SJCRH30 (cell line): Measurements from ENCODE around the gene SLC30A9. TPM values are rescaled to one million over a fixed set of nuclear protein-coding genes. Genes with fewer than 3 reads are reported as not detected.

Experiments
- DNase-seq, 2 experiments: peaks; one replicate each; pipeline ENCODE4 v3.0.0-alpha.2; 2015 to 2020
- H3K27ac ChIP-seq: fragments of 250-450 bp; sonication (Bioruptor Pico); 2 replicates; pipeline ENCODE4 v1.5.1; 2020; ENCODE audit warnings: mild to moderate bottlenecking, moderate library complexity
- H3K27me3 ChIP-seq: fragments of 250-450 bp; sonication (Bioruptor Pico); 2 replicates; pipeline ENCODE4 v1.5.1; 2020; ENCODE audit warnings: mild to moderate bottlenecking, moderate library complexity
- H3K36me3 ChIP-seq: fragments of 250-450 bp; sonication (Bioruptor Pico); 2 replicates; pipeline ENCODE4 v1.5.1; 2020; ENCODE audit warnings: mild to moderate bottlenecking, moderate library complexity
- H3K4me1 ChIP-seq: fragments of 250-450 bp; sonication (Bioruptor Pico); 2 replicates; pipeline ENCODE4 v1.5.1; 2020; ENCODE audit warnings: mild to moderate bottlenecking, moderate library complexity
- H3K4me3 ChIP-seq: fragments of 250-450 bp; sonication (Bioruptor Pico); 2 replicates; pipeline ENCODE4 v1.5.1; 2020; ENCODE audit warnings: mild to moderate bottlenecking, moderate library complexity
- H3K9me3 ChIP-seq: fragments of 250-450 bp; sonication (Bioruptor Pico); replicated peaks from 2 replicates; pipeline ENCODE4 v1.5.1; 2020; ENCODE audit warnings: mild to moderate bottlenecking, moderate library complexity
- total RNA-seq: library from RNA; depleted of rRNA; stranded (reverse); fragments of >200 nt; shearing (Covaris generic); gene quantifications from 2 replicates; pipeline ENCODE4 v1.2.3, GENCODE V29; 2014

SLC30A9 gene
- total RNA-seq, 1 experiment from 2014 or later = 53.2 TPM

- H3K27ac ChIP-seq = no peak overlapping the region
- H3K36me3 ChIP-seq = peaks cover 12% of the 10 kb centered on the region
- no peaks in the 10 kb centered on the region for H3K4me1 ChIP-seq
- H3K9me3 ChIP-seq = no peaks in the 10 kb centered on the region
- no peak for DNase-seq
- no peak overlapping the region for H3K4me3 ChIP-seq
- no peaks in the 10 kb centered on the region for H3K27me3 ChIP-seq
Measured at GRCh38 chr4:42067264-42067663, 76.9 kb downstream of the SLC30A9 start.

GRCh38 chr4:42070463-42070862 is 80.1 kb downstream of the SLC30A9 start:
- Histone ChIP-seq H3K4me1 (no peaks in the 10 kb centered on the region), H3K4me3 (no peak overlapping the region), H3K9me3 (no peaks in the 10 kb centered on the region), H3K27me3 (no peaks in the 10 kb centered on the region), H3K27ac (no peak overlapping the region), H3K36me3 (peaks cover 12% of the 10 kb centered on the region)
- DNase-seq = no peak

GRCh38 chr4:42074294-42074693 is 84.0 kb downstream of the SLC30A9 start:
- DNase-seq = no peak
- H3K4me3 ChIP-seq = no peak overlapping the region
- no peak overlapping the region for H3K27ac ChIP-seq
- H3K9me3 ChIP-seq = no peaks in the 10 kb centered on the region
- H3K4me1 ChIP-seq = no peaks in the 10 kb centered on the region
- peaks cover 17% of the 10 kb centered on the region for H3K36me3 ChIP-seq
- no peaks in the 10 kb centered on the region for H3K27me3 ChIP-seq

GRCh38 chr4:42078184-42078801 is 88.0 kb downstream of the SLC30A9 start:
- Histone ChIP-seq H3K9me3 (no peaks in the 10 kb centered on the region), H3K36me3 (peaks cover 13% of the 10 kb centered on the region), H3K27ac (no peak overlapping the region), H3K4me1 (no peaks in the 10 kb centered on the region), H3K4me3 (no peak overlapping the region), H3K27me3 (no peaks in the 10 kb centered on the region)
- no peak for DNase-seq

GRCh38 chr4:42080306-42080705 is 90.0 kb downstream of the SLC30A9 start:
- no peak overlapping the region for H3K4me3 ChIP-seq
- DNase-seq = no peak
- H3K27me3 ChIP-seq = no peaks in the 10 kb centered on the region
- H3K36me3 ChIP-seq = peaks cover 13% of the 10 kb centered on the region
- no peaks in the 10 kb centered on the region for H3K9me3 ChIP-seq
- H3K27ac ChIP-seq = no peak overlapping the region
- H3K4me1 ChIP-seq = no peaks in the 10 kb centered on the region

GRCh38 chr4:42083816-42084215 is 93.5 kb downstream of the SLC30A9 start:
- DNase-seq = no peak
- Histone ChIP-seq H3K9me3 (no peaks in the 10 kb centered on the region), H3K4me3 (no peak overlapping the region), H3K36me3 (peaks cover 3% of the 10 kb centered on the region), H3K4me1 (no peaks in the 10 kb centered on the region), H3K27me3 (no peaks in the 10 kb centered on the region), H3K27ac (no peak overlapping the region)

- no peak for DNase-seq
- Histone ChIP-seq H3K4me3 (no peak overlapping the region), H3K36me3 (no peaks in the 10 kb centered on the region), H3K27ac (no peak overlapping the region), H3K27me3 (no peaks in the 10 kb centered on the region), H3K9me3 (no peaks in the 10 kb centered on the region), H3K4me1 (no peaks in the 10 kb centered on the region)
Measured at GRCh38 chr4:42088386-42088785, 98.1 kb downstream of the SLC30A9 start.

GRCh38 chr4:42101446-42101975 is 111.2 kb downstream of the SLC30A9 start:
- H3K27me3 ChIP-seq = no peaks in the 10 kb centered on the region
- peaks cover 7% of the 10 kb centered on the region; the same call in 1 of the 2 replicates for H3K4me1 ChIP-seq
- no peaks in the 10 kb centered on the region for H3K36me3 ChIP-seq
- no peak for DNase-seq
- no peak overlapping the region for H3K27ac ChIP-seq
- H3K4me3 ChIP-seq = no peak overlapping the region
- no peaks in the 10 kb centered on the region for H3K9me3 ChIP-seq

- peak; percentile 4 to 43 for DNase-seq
Measured at GRCh38 chr4:42104521-42104920, 114.2 kb downstream of the SLC30A9 start.

GRCh38 chr4:42112846-42113245 is 122.5 kb downstream of the SLC30A9 start:
- no peaks in the 10 kb centered on the region for H3K9me3 ChIP-seq
- H3K27ac ChIP-seq = no peak overlapping the region
- H3K27me3 ChIP-seq = peaks cover 7% of the 10 kb centered on the region; the same call in 1 of the 2 replicates
- no peaks in the 10 kb centered on the region for H3K4me1 ChIP-seq
- no peak for DNase-seq
- H3K36me3 ChIP-seq = no peaks in the 10 kb centered on the region
- no peak overlapping the region for H3K4me3 ChIP-seq

More at GRCh38 chr4:42104521-42104920, 114.2 kb downstream of the SLC30A9 start:
- 0 out of 2 replicates have a peak, but pooled peaks cover under 1% of the 10 kb centered on the region for H3K27me3 ChIP-seq
- no peaks in the 10 kb centered on the region for H3K9me3 ChIP-seq
- H3K36me3 ChIP-seq = no peaks in the 10 kb centered on the region
- no peak overlapping the region for H3K27ac ChIP-seq
- H3K4me1 ChIP-seq = peaks cover 7% of the 10 kb centered on the region; the same call in 1 of the 2 replicates
- H3K4me3 ChIP-seq = no peak overlapping the region

GRCh38 chr4:42119886-42120285 is 129.6 kb downstream of the SLC30A9 start:
- Histone ChIP-seq H3K36me3 (no peaks in the 10 kb centered on the region), H3K4me1 (no peaks in the 10 kb centered on the region), H3K27me3 (peaks cover 15% of the 10 kb centered on the region), H3K4me3 (no peak overlapping the region), H3K9me3 (no peaks in the 10 kb centered on the region), H3K27ac (no peak overlapping the region)
- DNase-seq = no peak

GRCh38 chr4:42122237-42122636 is 131.9 kb downstream of the SLC30A9 start:
- H3K9me3 ChIP-seq = no peaks in the 10 kb centered on the region
- DNase-seq = no peak
- no peak overlapping the region for H3K4me3 ChIP-seq
- H3K36me3 ChIP-seq = no peaks in the 10 kb centered on the region
- H3K4me1 ChIP-seq = no peaks in the 10 kb centered on the region
- H3K27me3 ChIP-seq = peaks cover 16% of the 10 kb centered on the region
- H3K27ac ChIP-seq = no peak overlapping the region

GRCh38 chr4:42123071-42123644 is 132.8 kb downstream of the SLC30A9 start:
- no peak overlapping the region for H3K4me3 ChIP-seq
- H3K9me3 ChIP-seq = no peaks in the 10 kb centered on the region
- no peaks in the 10 kb centered on the region for H3K36me3 ChIP-seq
- no peaks in the 10 kb centered on the region for H3K4me1 ChIP-seq
- DNase-seq = no peak
- H3K27ac ChIP-seq = no peak overlapping the region
- peaks cover 19% of the 10 kb centered on the region for H3K27me3 ChIP-seq

- no peaks in the 10 kb centered on the region for H3K9me3 ChIP-seq
- H3K36me3 ChIP-seq = no peaks in the 10 kb centered on the region
- no peak overlapping the region for H3K27ac ChIP-seq
- H3K4me1 ChIP-seq = no peaks in the 10 kb centered on the region
- no peak for DNase-seq
- H3K4me3 ChIP-seq = no peak overlapping the region
- H3K27me3 ChIP-seq = peaks cover 12% of the 10 kb centered on the region; the same call in 1 of the 2 replicates
Measured at GRCh38 chr4:42132099-42132498, 141.8 kb downstream of the SLC30A9 start.

GRCh38 chr4:42133006-42133405 is 142.7 kb downstream of the SLC30A9 start:
- H3K9me3 ChIP-seq = no peaks in the 10 kb centered on the region
- H3K4me1 ChIP-seq = no peaks in the 10 kb centered on the region
- DNase-seq = no peak
- H3K27me3 ChIP-seq = peaks cover 8% of the 10 kb centered on the region; the same call in 1 of the 2 replicates
- H3K36me3 ChIP-seq = no peaks in the 10 kb centered on the region
- H3K4me3 ChIP-seq = no peak overlapping the region
- H3K27ac ChIP-seq = no peak overlapping the region
